WTC11 (cell line): ENCODE measurements around the gene GLO1. TPM values are rescaled to one million over a fixed set of nuclear protein-coding genes. Genes with fewer than 3 reads are reported as not detected.

ENCODE experiments used
- ATAC-seq: fragments of 200-7000 bp; cut with Tn5 transposase; 2 replicates; pipeline ENCODE4 v1.10.0; 2021; ENCODE audit warnings: mild to moderate bottlenecking, moderate library complexity
- CTCF ChIA-PET: fragments of 300-600 bp; sonication (Branson Sonifier 250); formaldehyde crosslinking; loops from one replicate; lab custom pipeline; 2021; ENCODE audit warnings: antibody characterized with exemption; lab: Charles Lee
- POLR2A ChIA-PET: fragments of 350-600 bp; sonication (Branson Sonifier 250); formaldehyde crosslinking; loops from one replicate; lab custom pipeline; 2021; ENCODE audit warnings: antibody characterized with exemption; lab: Charles Lee
- DNase-seq: peaks from one replicate; pipeline ENCODE4 v3.0.0; 2021; ENCODE audit warnings: low spot score
- H3K27ac Mint-ChIP-seq: 2 replicates; pipeline ENCODE4 v1.8.0; 2021; ENCODE audit warnings: mixed read lengths
- H3K27me3 Mint-ChIP-seq: 2 replicates; pipeline ENCODE4 v1.8.0; 2021; ENCODE audit warnings: low read depth, mild to moderate bottlenecking, moderate library complexity, mixed read lengths
- H3K36me3 Mint-ChIP-seq: 2 replicates; pipeline ENCODE4 v1.8.0; 2021; ENCODE audit warnings: mixed read lengths
- H3K4me1 Mint-ChIP-seq: 2 replicates; pipeline ENCODE4 v1.8.0; 2022; ENCODE audit warnings: mixed read lengths
- H3K4me3 Mint-ChIP-seq: 2 replicates; pipeline ENCODE4 v1.8.0; 2021; ENCODE audit warnings: mild to moderate bottlenecking, moderate library complexity, mixed read lengths
- H3K9me3 Mint-ChIP-seq: 2 replicates; pipeline ENCODE4 v1.8.0; 2021; ENCODE audit warnings: mixed read lengths
- CBFB ChIP-seq: sonication (generic); formaldehyde crosslinking; IDR thresholded peaks from 2 replicates; pipeline ENCODE4 v1.8.1; 2022; ENCODE audit warnings: mild to moderate bottlenecking, low read depth, missing genetic modification reagents
- CREB1 ChIP-seq: sonication (generic); formaldehyde crosslinking; IDR thresholded peaks from 2 replicates; pipeline ENCODE4 v1.8.0; 2023; ENCODE audit warnings: mild to moderate bottlenecking, missing genetic modification reagents
- ETV6 ChIP-seq: sonication (generic); formaldehyde crosslinking; IDR thresholded peaks from 2 replicates; pipeline ENCODE4 v1.8.1; 2022; ENCODE audit warnings: mild to moderate bottlenecking, missing genetic modification reagents
- KAT7 ChIP-seq: sonication (generic); formaldehyde crosslinking; IDR thresholded peaks from 2 replicates; pipeline ENCODE4 v1.8.1; 2023; ENCODE audit warnings: missing genetic modification reagents, mild to moderate bottlenecking, borderline replicate concordance
- MXD4 ChIP-seq: fragments of 250-450 bp; sonication (Bioruptor Pico); IDR thresholded peaks from 2 replicates; pipeline ENCODE4 v1.8.0; 2021; ENCODE audit warnings: mild to moderate bottlenecking, moderate library complexity, borderline replicate concordance
- PRRX2 ChIP-seq: fragments of 250-450 bp; sonication (Bioruptor Pico); IDR thresholded peaks from 2 replicates; pipeline ENCODE4 v1.8.0; 2021; ENCODE audit warnings: mild to moderate bottlenecking
- SMAD3 ChIP-seq: sonication (generic); formaldehyde crosslinking; IDR thresholded peaks from 2 replicates; pipeline ENCODE4 v1.8.0; 2022; ENCODE audit warnings: missing genetic modification reagents, mild to moderate bottlenecking, borderline replicate concordance
- ZNF423 ChIP-seq: fragments of 250-450 bp; sonication (Bioruptor Pico); IDR thresholded peaks from 2 replicates; pipeline ENCODE4 v2.1.2; 2022; ENCODE audit warnings: mild to moderate bottlenecking, moderate library complexity
- ZNF671 ChIP-seq: fragments of 250-450 bp; sonication (Bioruptor Pico); IDR thresholded peaks from 2 replicates; pipeline ENCODE4 v1.8.0; 2021; ENCODE audit warnings: mild to moderate bottlenecking
- total RNA-seq: library from RNA; stranded (reverse); gene quantifications from 3 replicates; pipeline ENCODE4 v1.2.3, GENCODE V29; 2021
- TF ChIP-seq, protein P1 (sequence below): sonication (generic); formaldehyde crosslinking; IDR thresholded peaks from 2 replicates; pipeline ENCODE4 v1.8.0; 2023; ENCODE audit warnings: mild to moderate bottlenecking, missing genetic modification reagents
- TF ChIP-seq, protein P2 (sequence below): fragments of 250-450 bp; sonication (Bioruptor Pico); IDR thresholded peaks from 2 replicates; pipeline ENCODE4 v1.9.0; 2021; ENCODE audit warnings: mild to moderate bottlenecking
- TF ChIP-seq, protein P3 (sequence below): fragments of 250-450 bp; sonication (Bioruptor Pico); conservative IDR thresholded peaks from 2 replicates; pipeline ENCODE4 v1.9.0; 2021; ENCODE audit warnings: mild to moderate bottlenecking
- TF ChIP-seq, protein P4 (sequence below): sonication (generic); formaldehyde crosslinking; IDR thresholded peaks from 2 replicates; pipeline ENCODE4 v1.8.1; 2023; ENCODE audit warnings: mild to moderate bottlenecking, missing genetic modification reagents
- TF ChIP-seq, protein P5 (sequence below): fragments of 250-450 bp; sonication (Bioruptor Pico); IDR thresholded peaks from 2 replicates; pipeline ENCODE4 v1.9.0; 2021; ENCODE audit warnings: mild to moderate bottlenecking
- TF ChIP-seq, protein P6 (sequence below): sonication (generic); formaldehyde crosslinking; IDR thresholded peaks from 2 replicates; pipeline ENCODE4 v1.8.1; 2022; ENCODE audit warnings: low read depth, missing genetic modification reagents, borderline replicate concordance
- TF ChIP-seq, protein P7 (sequence below): fragments of 250-450 bp; sonication (Bioruptor Pico); IDR thresholded peaks from 2 replicates; pipeline ENCODE4 v1.9.0; 2021; ENCODE audit warnings: moderate library complexity, mild to moderate bottlenecking, inconsistent platforms, borderline replicate concordance
- TF ChIP-seq, protein P8 (sequence below): sonication (generic); formaldehyde crosslinking; IDR thresholded peaks from 2 replicates; pipeline ENCODE4 v1.8.0; 2022; ENCODE audit warnings: missing genetic modification reagents

The GLO1 gene
- total RNA-seq, 1 experiment from 2014 or later: 147 TPM

DNA sequence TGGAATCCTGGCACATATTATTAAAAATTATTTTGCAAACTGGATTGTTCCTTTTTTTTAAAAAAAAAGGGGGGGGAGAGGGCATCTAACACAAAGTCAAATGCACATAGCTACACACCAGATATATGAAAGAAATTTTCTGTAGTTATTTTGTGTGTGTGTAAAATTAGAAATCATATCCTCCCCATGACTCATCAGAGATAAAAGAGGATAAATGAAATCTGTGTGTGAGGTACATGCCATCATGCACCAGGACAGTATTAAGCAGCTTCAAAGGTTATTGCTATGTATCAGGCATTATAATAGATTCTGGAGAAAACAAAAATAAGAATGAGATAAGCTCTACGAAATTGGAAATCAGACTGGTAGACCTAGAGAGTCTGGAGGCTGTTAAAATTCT, 68.4 kb downstream of the GLO1 start (continued):
- TF ChIP-seq ZNF423 (CRISPR knock-in tag): no peak
- TF ChIP-seq, protein P1, sequence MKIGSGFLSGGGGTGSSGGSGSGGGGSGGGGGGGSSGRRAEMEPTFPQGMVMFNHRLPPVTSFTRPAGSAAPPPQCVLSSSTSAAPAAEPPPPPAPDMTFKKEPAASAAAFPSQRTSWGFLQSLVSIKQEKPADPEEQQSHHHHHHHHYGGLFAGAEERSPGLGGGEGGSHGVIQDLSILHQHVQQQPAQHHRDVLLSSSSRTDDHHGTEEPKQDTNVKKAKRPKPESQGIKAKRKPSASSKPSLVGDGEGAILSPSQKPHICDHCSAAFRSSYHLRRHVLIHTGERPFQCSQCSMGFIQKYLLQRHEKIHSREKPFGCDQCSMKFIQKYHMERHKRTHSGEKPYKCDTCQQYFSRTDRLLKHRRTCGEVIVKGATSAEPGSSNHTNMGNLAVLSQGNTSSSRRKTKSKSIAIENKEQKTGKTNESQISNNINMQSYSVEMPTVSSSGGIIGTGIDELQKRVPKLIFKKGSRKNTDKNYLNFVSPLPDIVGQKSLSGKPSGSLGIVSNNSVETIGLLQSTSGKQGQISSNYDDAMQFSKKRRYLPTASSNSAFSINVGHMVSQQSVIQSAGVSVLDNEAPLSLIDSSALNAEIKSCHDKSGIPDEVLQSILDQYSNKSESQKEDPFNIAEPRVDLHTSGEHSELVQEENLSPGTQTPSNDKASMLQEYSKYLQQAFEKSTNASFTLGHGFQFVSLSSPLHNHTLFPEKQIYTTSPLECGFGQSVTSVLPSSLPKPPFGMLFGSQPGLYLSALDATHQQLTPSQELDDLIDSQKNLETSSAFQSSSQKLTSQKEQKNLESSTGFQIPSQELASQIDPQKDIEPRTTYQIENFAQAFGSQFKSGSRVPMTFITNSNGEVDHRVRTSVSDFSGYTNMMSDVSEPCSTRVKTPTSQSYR (CRISPR knock-in tag): no peak
- TF ChIP-seq CBFB: no peak
- TF ChIP-seq, protein P2, sequence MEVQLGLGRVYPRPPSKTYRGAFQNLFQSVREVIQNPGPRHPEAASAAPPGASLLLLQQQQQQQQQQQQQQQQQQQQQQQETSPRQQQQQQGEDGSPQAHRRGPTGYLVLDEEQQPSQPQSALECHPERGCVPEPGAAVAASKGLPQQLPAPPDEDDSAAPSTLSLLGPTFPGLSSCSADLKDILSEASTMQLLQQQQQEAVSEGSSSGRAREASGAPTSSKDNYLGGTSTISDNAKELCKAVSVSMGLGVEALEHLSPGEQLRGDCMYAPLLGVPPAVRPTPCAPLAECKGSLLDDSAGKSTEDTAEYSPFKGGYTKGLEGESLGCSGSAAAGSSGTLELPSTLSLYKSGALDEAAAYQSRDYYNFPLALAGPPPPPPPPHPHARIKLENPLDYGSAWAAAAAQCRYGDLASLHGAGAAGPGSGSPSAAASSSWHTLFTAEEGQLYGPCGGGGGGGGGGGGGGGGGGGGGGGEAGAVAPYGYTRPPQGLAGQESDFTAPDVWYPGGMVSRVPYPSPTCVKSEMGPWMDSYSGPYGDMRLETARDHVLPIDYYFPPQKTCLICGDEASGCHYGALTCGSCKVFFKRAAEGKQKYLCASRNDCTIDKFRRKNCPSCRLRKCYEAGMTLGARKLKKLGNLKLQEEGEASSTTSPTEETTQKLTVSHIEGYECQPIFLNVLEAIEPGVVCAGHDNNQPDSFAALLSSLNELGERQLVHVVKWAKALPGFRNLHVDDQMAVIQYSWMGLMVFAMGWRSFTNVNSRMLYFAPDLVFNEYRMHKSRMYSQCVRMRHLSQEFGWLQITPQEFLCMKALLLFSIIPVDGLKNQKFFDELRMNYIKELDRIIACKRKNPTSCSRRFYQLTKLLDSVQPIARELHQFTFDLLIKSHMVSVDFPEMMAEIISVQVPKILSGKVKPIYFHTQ (CRISPR knock-in tag): no peak
- no peak for TF ChIP-seq ETV6 (CRISPR knock-in tag)
- TF ChIP-seq, protein P3, sequence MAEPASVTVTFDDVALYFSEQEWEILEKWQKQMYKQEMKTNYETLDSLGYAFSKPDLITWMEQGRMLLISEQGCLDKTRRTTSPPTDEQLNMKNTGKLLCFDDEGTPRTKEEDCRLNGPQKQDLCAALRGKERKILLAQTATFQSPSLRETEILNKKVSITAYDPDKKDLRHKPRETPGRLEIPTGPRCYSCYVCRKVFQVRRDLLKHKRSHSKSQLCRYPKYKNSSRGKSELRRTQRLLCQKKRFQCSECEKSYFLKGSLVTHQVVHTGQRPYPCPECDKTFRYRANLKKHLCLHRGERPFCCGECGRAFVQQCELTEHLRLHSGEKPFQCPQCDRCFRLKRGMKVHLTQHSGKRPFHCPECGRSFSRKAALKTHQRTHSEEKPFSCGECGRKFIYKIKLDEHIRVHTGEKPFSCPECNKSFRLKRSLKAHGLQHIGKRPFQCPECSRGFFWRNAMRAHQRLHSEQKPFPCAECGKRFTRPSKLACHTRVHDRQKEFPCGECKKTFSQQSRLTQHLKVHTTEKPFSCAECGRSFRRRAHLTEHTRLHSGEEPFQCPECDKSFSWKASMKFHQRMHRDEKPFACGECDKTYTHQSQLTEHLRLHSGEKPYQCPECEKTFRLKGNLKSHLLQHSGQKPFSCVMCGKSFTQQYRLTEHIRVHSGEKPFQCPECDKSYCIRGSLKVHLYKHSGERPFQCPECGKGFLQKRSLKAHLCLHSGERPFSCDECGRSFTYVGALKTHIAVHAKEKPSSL (CRISPR knock-in tag): no peak
- TF ChIP-seq, all 79 proteins: peak for 0

DNA sequence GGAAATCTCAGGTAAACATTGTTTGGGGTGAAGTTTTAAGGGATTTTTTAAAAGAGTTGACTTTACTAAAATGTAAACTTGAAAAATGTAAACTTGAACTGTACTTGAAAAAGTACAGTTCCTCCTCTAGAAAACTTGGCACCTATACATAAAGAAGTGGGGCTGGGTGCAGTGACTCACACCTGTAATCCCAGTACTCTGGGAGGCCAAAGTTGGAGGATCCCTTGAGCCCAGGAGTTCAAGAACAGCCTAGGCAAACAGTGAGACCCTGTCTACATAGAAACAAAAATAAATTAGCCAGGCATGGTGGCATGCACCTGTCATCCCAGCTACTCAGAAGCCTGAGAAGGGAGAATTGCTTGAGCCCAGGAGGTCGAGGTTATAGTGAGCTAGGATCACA, 70.5 kb downstream of the GLO1 start:
- Mint-ChIP-seq H3K9me3 (peaks cover 5% of the 10 kb centered on the region), H3K4me1 (no peaks in the 10 kb centered on the region)
- ATAC-seq: no peak
- no peak for TF ChIP-seq CREB1 (CRISPR knock-in tag)
- TF ChIP-seq, protein P4, sequence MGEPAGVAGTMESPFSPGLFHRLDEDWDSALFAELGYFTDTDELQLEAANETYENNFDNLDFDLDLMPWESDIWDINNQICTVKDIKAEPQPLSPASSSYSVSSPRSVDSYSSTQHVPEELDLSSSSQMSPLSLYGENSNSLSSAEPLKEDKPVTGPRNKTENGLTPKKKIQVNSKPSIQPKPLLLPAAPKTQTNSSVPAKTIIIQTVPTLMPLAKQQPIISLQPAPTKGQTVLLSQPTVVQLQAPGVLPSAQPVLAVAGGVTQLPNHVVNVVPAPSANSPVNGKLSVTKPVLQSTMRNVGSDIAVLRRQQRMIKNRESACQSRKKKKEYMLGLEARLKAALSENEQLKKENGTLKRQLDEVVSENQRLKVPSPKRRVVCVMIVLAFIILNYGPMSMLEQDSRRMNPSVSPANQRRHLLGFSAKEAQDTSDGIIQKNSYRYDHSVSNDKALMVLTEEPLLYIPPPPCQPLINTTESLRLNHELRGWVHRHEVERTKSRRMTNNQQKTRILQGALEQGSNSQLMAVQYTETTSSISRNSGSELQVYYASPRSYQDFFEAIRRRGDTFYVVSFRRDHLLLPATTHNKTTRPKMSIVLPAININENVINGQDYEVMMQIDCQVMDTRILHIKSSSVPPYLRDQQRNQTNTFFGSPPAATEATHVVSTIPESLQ (CRISPR knock-in tag): no peak
- TF ChIP-seq KAT7 (CRISPR knock-in tag): no peak
- no peak for TF ChIP-seq ZNF671 (CRISPR knock-in tag)
- TF ChIP-seq, protein P1 (CRISPR knock-in tag): no peak
- TF ChIP-seq, protein P5, sequence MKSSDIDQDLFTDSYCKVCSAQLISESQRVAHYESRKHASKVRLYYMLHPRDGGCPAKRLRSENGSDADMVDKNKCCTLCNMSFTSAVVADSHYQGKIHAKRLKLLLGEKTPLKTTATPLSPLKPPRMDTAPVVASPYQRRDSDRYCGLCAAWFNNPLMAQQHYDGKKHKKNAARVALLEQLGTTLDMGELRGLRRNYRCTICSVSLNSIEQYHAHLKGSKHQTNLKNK (CRISPR knock-in tag): no peak
- TF ChIP-seq, protein P6, sequence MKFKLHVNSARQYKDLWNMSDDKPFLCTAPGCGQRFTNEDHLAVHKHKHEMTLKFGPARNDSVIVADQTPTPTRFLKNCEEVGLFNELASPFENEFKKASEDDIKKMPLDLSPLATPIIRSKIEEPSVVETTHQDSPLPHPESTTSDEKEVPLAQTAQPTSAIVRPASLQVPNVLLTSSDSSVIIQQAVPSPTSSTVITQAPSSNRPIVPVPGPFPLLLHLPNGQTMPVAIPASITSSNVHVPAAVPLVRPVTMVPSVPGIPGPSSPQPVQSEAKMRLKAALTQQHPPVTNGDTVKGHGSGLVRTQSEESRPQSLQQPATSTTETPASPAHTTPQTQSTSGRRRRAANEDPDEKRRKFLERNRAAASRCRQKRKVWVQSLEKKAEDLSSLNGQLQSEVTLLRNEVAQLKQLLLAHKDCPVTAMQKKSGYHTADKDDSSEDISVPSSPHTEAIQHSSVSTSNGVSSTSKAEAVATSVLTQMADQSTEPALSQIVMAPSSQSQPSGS: no peak
- no peak for TF ChIP-seq PRRX2 (CRISPR knock-in tag)
- TF ChIP-seq MXD4 (CRISPR knock-in tag): no peak
- TF ChIP-seq, protein P7, sequence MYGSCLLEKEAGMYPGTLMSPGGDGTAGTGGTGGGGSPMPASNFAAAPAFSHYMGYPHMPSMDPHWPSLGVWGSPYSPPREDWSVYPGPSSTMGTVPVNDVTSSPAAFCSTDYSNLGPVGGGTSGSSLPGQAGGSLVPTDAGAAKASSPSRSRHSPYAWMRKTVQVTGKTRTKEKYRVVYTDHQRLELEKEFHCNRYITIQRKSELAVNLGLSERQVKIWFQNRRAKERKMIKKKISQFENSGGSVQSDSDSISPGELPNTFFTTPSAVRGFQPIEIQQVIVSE (CRISPR knock-in tag): no peak
- no peak for TF ChIP-seq SMAD3 (CRISPR knock-in tag)
- TF ChIP-seq, protein P8, sequence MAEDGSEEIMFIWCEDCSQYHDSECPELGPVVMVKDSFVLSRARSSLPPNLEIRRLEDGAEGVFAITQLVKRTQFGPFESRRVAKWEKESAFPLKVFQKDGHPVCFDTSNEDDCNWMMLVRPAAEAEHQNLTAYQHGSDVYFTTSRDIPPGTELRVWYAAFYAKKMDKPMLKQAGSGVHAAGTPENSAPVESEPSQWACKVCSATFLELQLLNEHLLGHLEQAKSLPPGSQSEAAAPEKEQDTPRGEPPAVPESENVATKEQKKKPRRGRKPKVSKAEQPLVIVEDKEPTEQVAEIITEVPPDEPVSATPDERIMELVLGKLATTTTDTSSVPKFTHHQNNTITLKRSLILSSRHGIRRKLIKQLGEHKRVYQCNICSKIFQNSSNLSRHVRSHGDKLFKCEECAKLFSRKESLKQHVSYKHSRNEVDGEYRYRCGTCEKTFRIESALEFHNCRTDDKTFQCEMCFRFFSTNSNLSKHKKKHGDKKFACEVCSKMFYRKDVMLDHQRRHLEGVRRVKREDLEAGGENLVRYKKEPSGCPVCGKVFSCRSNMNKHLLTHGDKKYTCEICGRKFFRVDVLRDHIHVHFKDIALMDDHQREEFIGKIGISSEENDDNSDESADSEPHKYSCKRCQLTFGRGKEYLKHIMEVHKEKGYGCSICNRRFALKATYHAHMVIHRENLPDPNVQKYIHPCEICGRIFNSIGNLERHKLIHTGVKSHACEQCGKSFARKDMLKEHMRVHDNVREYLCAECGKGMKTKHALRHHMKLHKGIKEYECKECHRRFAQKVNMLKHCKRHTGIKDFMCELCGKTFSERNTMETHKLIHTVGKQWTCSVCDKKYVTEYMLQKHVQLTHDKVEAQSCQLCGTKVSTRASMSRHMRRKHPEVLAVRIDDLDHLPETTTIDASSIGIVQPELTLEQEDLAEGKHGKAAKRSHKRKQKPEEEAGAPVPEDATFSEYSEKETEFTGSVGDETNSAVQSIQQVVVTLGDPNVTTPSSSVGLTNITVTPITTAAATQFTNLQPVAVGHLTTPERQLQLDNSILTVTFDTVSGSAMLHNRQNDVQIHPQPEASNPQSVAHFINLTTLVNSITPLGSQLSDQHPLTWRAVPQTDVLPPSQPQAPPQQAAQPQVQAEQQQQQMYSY (CRISPR knock-in tag): no peak

More for the DNA sequence above, 70.5 kb downstream of the GLO1 start:
- ChIA-PET CTCF (no interaction called here), POLR2A (no interaction called here)
- Mint-ChIP-seq H3K4me3 (no peak overlapping the region), H3K27me3 (no peaks in the 10 kb centered on the region), H3K36me3 (no peaks in the 10 kb centered on the region), H3K27ac (no peak overlapping the region)
- DNase-seq: no peak
